ENCODE measurements around the gene CLK2. TPM values are rescaled to one million over a fixed set of nuclear protein-coding genes. Genes with fewer than 3 reads are reported as not detected.

CLK2 gene
- total and polyA plus RNA-seq, 9 of the 15 experiments (the other 6 are each of a cell fraction or from before 2014, with no cell fraction given): 13.5 to 81.4 (median 39.6) TPM

- H3K79me2 ChIP-seq (ENCODE audit: control insufficient read depth, insufficient read depth, low read length): peaks cover 27% of the 10 kb centered on the region
- ChIA-PET CTCF (ENCODE audit: low intra/inter-chr PET ratio) (interaction anchor here (0.9 to 3.2 kb wide), 4 partner anchors 15 to 50 kb away, joined by 3 to 31 read pairs (median 10); partner anchors contain the start of genes MTX1 and THBS3), POLR2A (interaction anchor here (0.6 to 1.9 kb wide), 5 partner anchors 19 to 240 kb away, joined by 3 to 7 read pairs (median 4); no protein-coding TSS in a partner anchor)
- H3K27me3 ChIP-seq (ENCODE audit: control insufficient read depth in 2 of 2, insufficient read depth in 2 of 2, low read length in 2 of 2): no peaks in the 10 kb centered on the region
- H4K20me1 ChIP-seq (replicated peaks; ENCODE audit: control insufficient read depth, insufficient read depth, low read length): no peaks in the 10 kb centered on the region
- intact Hi-C loops (cut with micrococcal nuclease): loop anchor here (1.0 kb wide), 2 partner anchors 19 to 50 kb away; partner anchors contain the start of gene THBS3
- in situ Hi-C loops (cut with MboI): no loop called here
- peak; percentile 79 for ATAC-seq
- H3K9me1 ChIP-seq (ENCODE audit: control insufficient read depth, insufficient read depth, low read length): no peaks in the 10 kb centered on the region
- peak overlapping the region; percentile 81 for H3K4me2 ChIP-seq (ENCODE audit: insufficient read depth, low read length)
- peaks cover 30 to 48% of the 10 kb centered on the region in 2 experiments for H3K4me1 ChIP-seq (replicated peaks in 1 of 2; ENCODE audit: control insufficient read depth in 2 of 2, insufficient read depth in 2 of 2, low read length in 2 of 2)
- peak overlapping the region; percentile 86 for H3K27ac ChIP-seq (ENCODE audit: extremely low read depth, low read depth, low read length)
- H3K9me3 ChIP-seq (replicated peaks; ENCODE audit: control insufficient read depth, insufficient read depth, low read depth, low read length): no peaks in the 10 kb centered on the region
- peak overlapping the region; percentile 83 to 96 for H3K9ac ChIP-seq (ENCODE audit: insufficient read depth in 1 of 2, low read depth in 2 of 2, low read length in 2 of 2)
- 0% methylated on average over 7 of the region's 7 CpGs for WGBS (ENCODE audit: insufficient coverage, low coverage, missing lambda C conversion rate)
- no TSS peak for BruUV-seq (replicated peaks)
- no peaks in the 10 kb centered on the region; the same call in 2 of the 3 replicates for H3K36me3 ChIP-seq (ENCODE audit: control insufficient read depth, insufficient read depth, low read length)
- peak; percentile 84 for FAIRE-seq
- H3K4me3 ChIP-seq: peak overlapping the region; percentile 51
- peak; percentile 69 to 91 (median 74) for DNase-seq (ENCODE audit: extremely low read depth in 1 of 4, low spot score in 3 of 4)
- peak overlapping the region; percentile 51 for H2AFZ ChIP-seq (ENCODE audit: low read depth, low read length)
- TF ChIP-seq RFX1 (IDR thresholded peaks at IDR 0.05) (no peak), ZNF212 (CRISPR knock-in tag; IDR thresholded peaks at IDR 0.05) (no peak), MAZ (CRISPR knock-in tag; conservative IDR thresholded peaks at IDR 0.05 in 1 of 2, IDR thresholded peaks at IDR 0.05 in 1 of 2) (peak in 1 of 2 experiments; percentile 5; a peak in 1 of 4 replicates), ZFX (CRISPR knock-in tag; IDR thresholded peaks at IDR 0.05) (no peak; the same call in 1 of the 2 replicates), ARNT (IDR thresholded peaks at IDR 0.05) (no peak)
- TF ChIP-seq, protein P1, sequence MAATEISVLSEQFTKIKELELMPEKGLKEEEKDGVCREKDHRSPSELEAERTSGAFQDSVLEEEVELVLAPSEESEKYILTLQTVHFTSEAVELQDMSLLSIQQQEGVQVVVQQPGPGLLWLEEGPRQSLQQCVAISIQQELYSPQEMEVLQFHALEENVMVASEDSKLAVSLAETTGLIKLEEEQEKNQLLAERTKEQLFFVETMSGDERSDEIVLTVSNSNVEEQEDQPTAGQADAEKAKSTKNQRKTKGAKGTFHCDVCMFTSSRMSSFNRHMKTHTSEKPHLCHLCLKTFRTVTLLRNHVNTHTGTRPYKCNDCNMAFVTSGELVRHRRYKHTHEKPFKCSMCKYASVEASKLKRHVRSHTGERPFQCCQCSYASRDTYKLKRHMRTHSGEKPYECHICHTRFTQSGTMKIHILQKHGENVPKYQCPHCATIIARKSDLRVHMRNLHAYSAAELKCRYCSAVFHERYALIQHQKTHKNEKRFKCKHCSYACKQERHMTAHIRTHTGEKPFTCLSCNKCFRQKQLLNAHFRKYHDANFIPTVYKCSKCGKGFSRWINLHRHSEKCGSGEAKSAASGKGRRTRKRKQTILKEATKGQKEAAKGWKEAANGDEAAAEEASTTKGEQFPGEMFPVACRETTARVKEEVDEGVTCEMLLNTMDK (IDR thresholded peaks at IDR 0.05; ENCODE audit: borderline replicate concordance, insufficient read depth, low read depth, low read length, poor library complexity, severe bottlenecking): peak; percentile 78
- TF ChIP-seq, protein P2, sequence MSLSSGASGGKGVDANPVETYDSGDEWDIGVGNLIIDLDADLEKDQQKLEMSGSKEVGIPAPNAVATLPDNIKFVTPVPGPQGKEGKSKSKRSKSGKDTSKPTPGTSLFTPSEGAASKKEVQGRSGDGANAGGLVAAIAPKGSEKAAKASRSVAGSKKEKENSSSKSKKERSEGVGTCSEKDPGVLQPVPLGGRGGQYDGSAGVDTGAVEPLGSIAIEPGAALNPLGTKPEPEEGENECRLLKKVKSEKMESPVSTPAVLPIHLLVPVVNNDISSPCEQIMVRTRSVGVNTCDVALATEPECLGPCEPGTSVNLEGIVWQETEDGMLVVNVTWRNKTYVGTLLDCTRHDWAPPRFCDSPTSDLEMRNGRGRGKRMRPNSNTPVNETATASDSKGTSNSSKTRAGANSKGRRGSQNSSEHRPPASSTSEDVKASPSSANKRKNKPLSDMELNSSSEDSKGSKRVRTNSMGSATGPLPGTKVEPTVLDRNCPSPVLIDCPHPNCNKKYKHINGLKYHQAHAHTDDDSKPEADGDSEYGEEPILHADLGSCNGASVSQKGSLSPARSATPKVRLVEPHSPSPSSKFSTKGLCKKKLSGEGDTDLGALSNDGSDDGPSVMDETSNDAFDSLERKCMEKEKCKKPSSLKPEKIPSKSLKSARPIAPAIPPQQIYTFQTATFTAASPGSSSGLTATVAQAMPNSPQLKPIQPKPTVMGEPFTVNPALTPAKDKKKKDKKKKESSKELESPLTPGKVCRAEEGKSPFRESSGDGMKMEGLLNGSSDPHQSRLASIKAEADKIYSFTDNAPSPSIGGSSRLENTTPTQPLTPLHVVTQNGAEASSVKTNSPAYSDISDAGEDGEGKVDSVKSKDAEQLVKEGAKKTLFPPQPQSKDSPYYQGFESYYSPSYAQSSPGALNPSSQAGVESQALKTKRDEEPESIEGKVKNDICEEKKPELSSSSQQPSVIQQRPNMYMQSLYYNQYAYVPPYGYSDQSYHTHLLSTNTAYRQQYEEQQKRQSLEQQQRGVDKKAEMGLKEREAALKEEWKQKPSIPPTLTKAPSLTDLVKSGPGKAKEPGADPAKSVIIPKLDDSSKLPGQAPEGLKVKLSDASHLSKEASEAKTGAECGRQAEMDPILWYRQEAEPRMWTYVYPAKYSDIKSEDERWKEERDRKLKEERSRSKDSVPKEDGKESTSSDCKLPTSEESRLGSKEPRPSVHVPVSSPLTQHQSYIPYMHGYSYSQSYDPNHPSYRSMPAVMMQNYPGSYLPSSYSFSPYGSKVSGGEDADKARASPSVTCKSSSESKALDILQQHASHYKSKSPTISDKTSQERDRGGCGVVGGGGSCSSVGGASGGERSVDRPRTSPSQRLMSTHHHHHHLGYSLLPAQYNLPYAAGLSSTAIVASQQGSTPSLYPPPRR (CRISPR knock-in tag; IDR thresholded peaks at IDR 0.05; ENCODE audit: borderline replicate concordance): no peak
- TF ChIP-seq, protein P3, sequence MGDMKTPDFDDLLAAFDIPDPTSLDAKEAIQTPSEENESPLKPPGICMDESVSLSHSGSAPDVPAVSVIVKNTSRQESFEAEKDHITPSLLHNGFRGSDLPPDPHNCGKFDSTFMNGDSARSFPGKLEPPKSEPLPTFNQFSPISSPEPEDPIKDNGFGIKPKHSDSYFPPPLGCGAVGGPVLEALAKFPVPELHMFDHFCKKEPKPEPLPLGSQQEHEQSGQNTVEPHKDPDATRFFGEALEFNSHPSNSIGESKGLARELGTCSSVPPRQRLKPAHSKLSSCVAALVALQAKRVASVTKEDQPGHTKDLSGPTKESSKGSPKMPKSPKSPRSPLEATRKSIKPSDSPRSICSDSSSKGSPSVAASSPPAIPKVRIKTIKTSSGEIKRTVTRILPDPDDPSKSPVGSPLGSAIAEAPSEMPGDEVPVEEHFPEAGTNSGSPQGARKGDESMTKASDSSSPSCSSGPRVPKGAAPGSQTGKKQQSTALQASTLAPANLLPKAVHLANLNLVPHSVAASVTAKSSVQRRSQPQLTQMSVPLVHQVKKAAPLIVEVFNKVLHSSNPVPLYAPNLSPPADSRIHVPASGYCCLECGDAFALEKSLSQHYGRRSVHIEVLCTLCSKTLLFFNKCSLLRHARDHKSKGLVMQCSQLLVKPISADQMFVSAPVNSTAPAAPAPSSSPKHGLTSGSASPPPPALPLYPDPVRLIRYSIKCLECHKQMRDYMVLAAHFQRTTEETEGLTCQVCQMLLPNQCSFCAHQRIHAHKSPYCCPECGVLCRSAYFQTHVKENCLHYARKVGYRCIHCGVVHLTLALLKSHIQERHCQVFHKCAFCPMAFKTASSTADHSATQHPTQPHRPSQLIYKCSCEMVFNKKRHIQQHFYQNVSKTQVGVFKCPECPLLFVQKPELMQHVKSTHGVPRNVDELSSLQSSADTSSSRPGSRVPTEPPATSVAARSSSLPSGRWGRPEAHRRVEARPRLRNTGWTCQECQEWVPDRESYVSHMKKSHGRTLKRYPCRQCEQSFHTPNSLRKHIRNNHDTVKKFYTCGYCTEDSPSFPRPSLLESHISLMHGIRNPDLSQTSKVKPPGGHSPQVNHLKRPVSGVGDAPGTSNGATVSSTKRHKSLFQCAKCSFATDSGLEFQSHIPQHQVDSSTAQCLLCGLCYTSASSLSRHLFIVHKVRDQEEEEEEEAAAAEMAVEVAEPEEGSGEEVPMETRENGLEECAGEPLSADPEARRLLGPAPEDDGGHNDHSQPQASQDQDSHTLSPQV (IDR thresholded peaks at IDR 0.05): no peak; the same call in none of the 2 replicates
Observed at GRCh38 chr1:155226188-155226909, 47.0 kb downstream of the CLK2 start.
